ENCODE measurements around the gene PI16. TPM values are rescaled to one million over a fixed set of nuclear protein-coding genes. Genes with fewer than 3 reads are reported as not detected.
"Not testable (repeated sequence)": the region's sequence is repeated elsewhere in the genome, so short reads cannot be mapped to it uniquely, and the experiment has no call there.

Gene PI16
- total RNA-seq, 1 donor from 2014 or later = not detected

DNA sequence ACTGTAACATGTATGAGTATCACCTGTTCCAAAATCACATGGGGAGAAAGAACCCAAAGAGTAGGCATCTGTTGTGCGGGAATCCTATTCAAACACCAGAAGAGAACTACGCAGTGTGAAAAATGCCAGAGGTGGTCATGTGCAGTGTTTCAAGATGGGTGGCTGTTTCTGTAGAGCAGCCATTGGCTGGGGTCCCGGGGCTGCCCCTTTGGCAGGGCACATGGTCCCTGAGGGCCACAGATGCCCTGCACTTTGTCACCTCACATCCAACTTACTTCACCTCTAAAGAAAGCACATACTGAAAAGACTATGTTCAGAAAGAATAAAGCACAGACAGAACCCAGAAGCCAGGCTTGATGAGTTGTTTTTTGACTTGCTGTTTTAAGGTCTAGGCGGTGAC is 19.1 kb downstream of the PI16 start:
- DNase-seq (ENCODE audit: low read depth) = no peak

GRCh38 chr6:36975231-36976006 is 20.9 kb downstream of the PI16 start:
- DNase-seq (ENCODE audit: low read depth) = peak; percentile 43

GRCh38 chr6:36976007-36976264 is 21.4 kb downstream of the PI16 start:
- DNase-seq (ENCODE audit: low read depth) = no peak

- DNase-seq (ENCODE audit: low read depth) = no peak
Measured at GRCh38 chr6:36976509-36976908, 22.0 kb downstream of the PI16 start.

DNA sequence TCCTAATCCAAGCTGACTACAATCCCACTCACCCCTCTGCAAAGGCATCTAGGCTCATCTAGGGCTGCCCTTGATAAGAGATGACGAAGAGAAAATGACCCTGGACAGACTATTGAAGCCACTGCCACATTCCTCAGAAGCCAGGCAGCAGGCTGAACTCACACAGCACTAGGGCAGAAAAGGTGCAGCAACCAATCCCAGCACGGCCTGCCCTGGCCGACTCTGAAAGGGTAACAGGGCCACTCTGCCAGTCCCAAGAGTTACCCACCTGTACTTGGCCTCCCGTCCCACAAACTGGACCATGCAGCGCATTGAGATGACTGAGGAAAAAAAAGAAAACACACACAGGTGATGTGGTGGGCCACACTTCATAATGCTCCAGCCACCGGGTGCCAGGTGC is 22.4 kb downstream of the PI16 start:
- no peak for DNase-seq (ENCODE audit: low read depth)

DNA sequence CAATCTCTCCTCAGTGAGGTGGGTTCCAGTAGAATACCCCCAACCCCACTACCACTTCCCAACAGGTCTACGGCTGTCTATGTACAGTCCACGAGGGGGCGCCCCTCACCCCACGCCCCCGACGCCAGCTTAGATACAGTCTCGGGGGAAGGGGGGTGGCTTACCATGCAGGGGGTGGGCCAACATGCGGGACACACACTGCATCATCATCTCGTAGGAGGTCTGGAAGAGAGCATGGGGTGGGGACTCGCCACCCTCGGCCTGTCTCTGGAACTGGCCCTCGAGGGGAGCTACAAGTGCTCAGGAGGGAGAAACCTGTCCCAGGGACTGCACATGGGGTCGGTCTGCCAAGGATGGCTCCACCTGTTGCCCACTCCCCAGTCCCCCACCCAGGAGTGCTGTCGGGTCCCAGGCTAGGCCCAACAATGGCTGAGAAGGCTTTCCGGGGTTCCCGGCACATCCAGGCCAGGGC is 23.0 kb downstream of the PI16 start:
- DNase-seq (ENCODE audit: low read depth) = no peak

GRCh38 chr6:36978421-36979346 is 24.1 kb downstream of the PI16 start:
- DNase-seq (ENCODE audit: low read depth) = no peak

DNA sequence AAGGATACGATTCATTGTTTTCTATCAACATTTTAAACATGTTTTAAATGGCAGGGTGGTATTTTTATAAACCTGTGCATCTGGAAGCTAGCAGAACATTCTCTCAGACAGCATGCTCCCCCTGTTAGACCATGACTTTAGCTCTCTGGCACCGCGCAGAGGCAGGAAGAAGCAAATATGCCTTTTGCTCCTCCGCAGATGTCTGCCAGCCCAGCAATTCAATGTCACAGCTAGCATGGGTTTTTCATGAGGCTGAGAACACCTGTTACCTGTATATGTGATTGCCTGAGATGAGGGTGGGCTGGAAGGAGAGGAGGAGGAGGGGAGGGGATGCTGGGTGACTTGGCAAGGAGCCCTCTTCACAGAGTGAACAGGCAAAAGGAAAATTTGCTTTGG is 24.8 kb downstream of the PI16 start:
- peak; percentile 62 for DNase-seq (ENCODE audit: low read depth)

GRCh38 chr6:36980129-36980528 is 25.6 kb downstream of the PI16 start:
- no peak for DNase-seq (ENCODE audit: low read depth)

GRCh38 chr6:36980876-36981619 is 26.5 kb downstream of the PI16 start:
- no peak for DNase-seq (ENCODE audit: low read depth)

DNA sequence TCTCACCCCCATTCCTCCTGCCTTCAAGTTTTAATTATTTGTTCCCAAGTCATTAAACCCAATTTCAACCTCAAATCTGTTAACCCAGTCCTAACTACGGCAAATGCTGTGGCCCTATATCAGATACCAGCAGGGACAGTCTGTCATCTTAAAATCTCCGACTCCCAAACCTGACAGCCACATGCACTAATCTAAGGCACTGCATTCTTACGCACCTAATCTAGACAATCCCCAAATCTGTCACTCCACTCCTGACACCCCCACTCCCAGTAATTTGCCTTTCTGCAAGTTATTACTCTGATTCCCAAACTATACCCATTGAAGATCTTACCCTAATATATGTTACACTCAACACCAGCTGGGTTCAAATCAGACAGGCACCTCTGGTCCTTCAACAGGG is 29.0 kb downstream of the PI16 start:
- no peak for DNase-seq (ENCODE audit: low read depth)

DNA sequence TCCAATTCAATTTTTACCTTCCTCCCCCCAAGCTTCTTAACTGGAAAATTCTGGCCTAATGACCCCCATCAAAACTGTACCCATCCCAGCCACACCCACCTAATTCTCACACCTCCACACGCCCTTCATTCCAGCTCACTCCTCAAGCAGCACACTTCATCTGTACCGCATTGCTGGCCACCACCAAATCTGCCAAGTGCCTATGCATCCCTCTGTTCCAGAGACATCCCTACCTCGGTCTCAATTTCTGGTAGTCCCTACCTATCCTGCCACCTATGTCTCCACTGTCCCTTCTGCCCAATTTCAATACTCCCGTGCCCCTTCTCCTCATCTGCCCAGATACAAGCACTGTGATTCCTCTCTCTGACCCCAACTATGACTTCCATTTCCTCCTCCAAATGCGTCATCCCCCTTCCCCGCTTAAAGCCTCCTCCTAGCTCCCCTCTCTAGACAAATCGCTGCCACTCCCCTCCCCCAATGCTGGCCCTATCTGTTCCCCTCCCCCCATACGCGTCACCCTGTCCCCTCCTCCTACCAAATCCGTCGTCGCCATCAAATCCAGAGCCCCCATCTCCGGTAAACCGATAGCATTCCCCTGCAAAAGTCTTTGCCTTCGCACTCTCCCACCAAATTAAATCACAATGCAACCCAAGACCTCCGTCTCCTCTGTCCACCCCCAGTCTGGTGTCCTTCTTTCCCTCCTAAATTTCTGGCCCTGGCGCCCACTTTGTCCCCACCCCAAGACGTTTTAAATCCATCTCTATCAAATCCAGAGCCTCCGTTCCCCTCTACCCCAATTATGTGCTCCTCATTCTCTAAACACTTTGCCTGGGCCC is 30.3 kb downstream of the PI16 start:
- DNase-seq (ENCODE audit: low read depth) = peak; percentile 51

- DNase-seq (ENCODE audit: low read depth) = no peak
Measured at GRCh38 chr6:36985417-36985807, 30.9 kb downstream of the PI16 start.

- DNase-seq (ENCODE audit: low read depth) = peak; percentile 90
Measured at GRCh38 chr6:36985808-36986703, 31.5 kb downstream of the PI16 start, which contains the start of gene MTCH1. Gene MTCH1, minus strand, starts transcription at chr6:36986196. Its CDS starts 23 bp downstream, at chr6:36986173.

DNA sequence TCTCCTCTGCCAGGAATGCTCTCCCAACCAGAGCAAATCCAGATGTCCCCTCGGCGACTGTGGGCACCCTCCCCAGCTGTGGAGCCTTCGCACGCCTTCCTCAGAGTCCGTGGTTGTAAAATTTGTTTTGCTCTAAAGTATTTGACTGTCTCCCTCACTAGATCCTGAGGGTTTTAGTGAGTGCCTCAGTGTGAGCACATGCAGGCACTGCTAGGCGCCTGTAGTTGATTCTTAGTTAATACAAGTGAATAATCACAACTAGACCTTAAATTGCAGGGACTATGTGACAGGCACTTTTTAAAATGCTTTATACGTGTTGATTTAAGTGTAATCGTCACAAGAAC is 32.1 kb downstream of the PI16 start:
- no peak for DNase-seq (ENCODE audit: low read depth)

DNA sequence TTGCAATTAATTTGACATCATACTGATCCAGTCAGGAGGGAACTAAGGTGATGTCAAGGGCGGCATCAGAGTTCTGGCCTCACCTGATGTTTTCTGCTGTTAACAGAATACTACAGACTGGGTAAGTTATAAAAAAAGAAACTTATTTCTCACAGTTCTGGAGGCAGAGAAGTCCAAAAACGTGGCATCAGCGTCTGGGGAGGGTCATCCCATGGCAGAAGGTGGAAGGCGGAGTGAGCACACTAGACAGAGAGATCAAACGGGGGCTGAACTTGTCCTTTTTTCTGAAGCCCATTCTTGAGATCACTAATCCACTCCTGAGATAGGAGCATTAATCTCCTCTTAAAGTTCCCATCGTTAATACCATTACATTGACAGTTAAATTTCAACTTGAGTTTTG is 34.7 kb downstream of the PI16 start:
- no peak for DNase-seq (ENCODE audit: low read depth)

- DNase-seq (ENCODE audit: low read depth) = not testable (repeated sequence)
Measured at GRCh38 chr6:36990401-36990800, 35.9 kb downstream of the PI16 start.

DNA sequence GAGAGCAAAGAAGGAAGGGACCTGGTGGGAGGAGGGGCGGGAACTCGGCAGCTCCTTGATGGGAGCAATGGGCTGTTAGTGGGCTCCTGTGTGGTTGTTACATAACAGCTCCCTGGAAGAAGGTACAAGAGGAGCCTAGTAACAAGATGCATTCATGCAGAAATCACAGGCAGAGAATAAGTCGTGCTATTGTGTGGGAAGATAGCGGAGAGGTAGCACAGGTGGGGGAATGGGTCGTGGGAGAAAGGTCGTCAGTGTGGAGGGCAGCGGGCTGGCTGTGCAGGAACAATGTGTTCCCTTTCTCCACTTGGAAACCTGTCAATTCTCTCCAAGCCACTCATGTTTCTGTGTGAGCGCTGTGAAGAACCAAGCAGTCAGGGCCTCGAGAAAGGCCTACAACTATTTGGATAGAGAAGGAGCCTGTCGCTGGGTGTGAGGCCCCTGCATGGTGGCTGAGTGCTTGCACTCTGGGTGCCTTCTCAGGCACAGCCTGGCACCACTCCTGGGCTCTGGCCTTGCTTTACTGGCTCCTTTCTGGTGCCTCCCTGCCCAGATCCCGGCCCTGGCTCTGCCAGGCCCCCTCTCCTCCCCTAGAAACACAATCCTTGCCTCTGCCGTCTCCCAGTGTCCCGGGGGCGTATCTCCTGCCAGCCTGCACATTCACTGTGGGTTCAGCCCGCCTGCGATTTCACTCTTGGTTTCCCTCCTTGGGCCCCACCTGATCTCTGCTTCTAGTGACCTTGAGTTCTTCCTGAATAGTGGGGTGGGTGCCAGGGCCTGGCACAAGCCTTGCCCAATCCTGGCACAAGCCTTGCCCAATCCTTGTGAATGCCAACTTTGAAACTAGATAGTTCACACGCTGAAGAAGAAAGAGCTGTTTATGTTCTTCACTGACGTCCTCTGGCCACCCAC is 43.5 kb downstream of the PI16 start:
- DNase-seq (ENCODE audit: low read depth) = no peak

DNA sequence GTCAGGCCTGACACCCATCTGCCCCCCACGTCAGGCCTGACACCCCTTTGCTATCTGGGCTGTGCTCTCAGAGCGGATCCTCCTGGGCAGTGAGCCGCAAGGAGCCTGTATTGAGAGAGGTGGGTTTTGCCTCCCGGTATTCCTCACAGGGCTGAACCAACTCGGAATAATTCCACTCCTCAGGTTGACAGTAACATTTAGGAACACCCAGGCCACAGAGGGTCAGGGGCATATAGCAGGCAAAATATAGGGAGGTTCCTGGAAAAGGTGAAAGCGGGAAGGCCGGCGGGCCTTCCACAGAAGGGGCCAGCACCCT is 44.1 kb downstream of the PI16 start:
- no peak for DNase-seq (ENCODE audit: low read depth)
